Measurements from ENCODE around the gene NKX2-1.

NKX2-1 gene

DNA sequence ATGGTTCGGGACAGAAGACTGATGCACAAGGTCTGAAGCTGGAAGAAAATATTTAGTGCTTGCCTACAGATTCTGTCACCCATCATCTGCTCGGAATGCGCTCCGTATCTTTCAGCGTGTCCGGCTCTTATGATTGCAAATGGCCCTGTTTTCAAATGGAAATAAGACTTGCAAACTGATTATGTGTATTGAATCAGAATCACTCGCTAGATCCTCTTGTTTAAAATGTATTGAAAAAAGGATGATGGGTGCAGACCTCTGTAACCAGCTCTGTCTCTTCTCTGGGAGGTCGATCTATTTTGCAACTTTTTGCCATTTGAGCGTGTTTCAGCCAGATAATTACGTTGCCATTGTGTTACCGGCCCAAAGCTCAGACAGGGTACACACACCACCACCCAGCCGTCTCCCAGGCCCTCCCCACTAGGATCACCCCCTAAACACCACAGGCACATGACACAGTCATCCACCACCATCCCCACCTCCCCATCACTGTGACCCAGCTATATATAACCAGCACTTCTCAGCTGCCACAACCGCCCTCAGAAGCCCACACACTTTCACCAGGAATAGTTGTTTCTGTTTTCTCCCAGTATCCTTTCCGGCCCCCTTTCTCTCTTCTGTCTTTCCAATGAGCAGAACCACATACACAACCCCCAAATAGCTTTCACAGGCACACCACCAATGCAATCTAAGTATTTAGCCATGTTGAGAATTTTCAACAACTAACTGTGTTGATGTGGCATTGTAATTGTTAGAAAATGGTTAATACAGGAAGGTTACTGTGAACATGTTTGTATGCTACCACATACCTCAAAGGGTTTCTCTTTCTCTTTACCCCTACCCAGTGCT, 10.7 kb downstream of the NKX2-1 start:
- TF ChIP-seq, protein P1, sequence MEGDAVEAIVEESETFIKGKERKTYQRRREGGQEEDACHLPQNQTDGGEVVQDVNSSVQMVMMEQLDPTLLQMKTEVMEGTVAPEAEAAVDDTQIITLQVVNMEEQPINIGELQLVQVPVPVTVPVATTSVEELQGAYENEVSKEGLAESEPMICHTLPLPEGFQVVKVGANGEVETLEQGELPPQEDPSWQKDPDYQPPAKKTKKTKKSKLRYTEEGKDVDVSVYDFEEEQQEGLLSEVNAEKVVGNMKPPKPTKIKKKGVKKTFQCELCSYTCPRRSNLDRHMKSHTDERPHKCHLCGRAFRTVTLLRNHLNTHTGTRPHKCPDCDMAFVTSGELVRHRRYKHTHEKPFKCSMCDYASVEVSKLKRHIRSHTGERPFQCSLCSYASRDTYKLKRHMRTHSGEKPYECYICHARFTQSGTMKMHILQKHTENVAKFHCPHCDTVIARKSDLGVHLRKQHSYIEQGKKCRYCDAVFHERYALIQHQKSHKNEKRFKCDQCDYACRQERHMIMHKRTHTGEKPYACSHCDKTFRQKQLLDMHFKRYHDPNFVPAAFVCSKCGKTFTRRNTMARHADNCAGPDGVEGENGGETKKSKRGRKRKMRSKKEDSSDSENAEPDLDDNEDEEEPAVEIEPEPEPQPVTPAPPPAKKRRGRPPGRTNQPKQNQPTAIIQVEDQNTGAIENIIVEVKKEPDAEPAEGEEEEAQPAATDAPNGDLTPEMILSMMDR (IDR thresholded peaks at IDR 0.05; ENCODE audit: insufficient read depth, low read depth, low read length, missing control alignments): no peak
- no peak overlapping the region for H3K4me3 ChIP-seq (ENCODE audit: low read depth, low read length)
- no peak for DNase-seq (ENCODE audit: low read depth)

DNA sequence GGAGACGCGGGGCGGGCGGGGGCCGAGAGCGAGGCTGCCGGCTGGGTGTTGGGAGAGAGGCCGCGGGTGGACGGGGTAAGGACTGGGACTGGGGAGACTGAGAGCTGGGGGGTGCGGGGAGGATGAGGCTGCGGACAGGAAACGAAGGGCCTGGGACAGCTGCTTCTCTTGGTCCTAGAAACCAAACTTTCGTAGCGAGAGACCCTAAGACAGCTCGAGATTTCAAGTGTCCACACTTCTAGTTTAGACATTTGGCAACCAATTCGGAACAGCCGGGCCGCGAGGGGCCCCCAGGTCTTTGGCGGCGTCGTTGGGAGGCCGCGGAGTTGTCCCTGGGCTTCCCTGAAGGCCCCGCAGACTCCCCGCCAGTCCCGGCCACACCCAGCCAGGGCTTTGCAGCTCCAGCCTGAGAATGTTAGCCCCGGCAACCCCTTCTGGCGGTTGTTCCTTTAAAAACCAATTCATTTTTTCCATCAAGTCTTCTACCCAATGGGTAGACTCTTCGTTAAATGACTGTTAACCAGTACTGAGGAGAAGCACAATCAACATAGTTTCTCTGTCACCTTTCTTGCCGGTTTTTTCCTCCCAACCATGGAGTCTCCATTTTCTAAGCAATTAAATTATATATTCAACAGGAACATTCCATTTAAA, 11.5 kb downstream of the NKX2-1 start:
- no peak overlapping the region for H3K4me3 ChIP-seq (ENCODE audit: low read depth, low read length)
- no peak for DNase-seq (ENCODE audit: low read depth)
- TF ChIP-seq, protein P1 (IDR thresholded peaks at IDR 0.05; ENCODE audit: insufficient read depth, low read depth, low read length, missing control alignments): no peak

DNA sequence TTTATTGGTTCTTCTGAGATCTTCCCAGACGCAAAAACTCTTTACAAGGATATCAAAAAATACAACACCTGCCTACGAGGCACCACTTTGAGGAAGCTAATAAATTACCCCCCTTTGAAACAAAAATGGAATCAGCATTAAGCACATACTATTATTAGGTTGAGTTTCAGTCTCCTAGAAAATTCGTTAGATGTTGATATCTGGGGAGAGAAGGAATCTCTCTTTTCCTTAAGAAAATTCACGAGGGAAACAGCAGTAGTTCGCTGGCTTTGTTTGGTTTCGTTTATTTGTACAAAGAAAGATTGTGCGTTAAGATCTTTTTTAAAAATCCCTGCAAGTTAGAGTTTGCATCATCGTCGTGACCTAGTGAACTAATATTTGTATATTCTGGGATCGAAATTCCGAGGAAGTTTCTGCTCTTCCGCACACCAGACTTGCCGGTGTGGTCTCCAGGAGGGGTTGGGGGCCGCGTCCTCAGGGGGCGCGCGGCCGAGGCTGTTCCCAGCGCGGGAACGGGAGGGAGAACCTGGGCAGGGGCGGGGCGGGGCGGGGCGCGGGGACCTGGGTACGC, 12.1 kb downstream of the NKX2-1 start:
- DNase-seq (ENCODE audit: low read depth): no peak
- TF ChIP-seq, protein P1 (IDR thresholded peaks at IDR 0.05; ENCODE audit: insufficient read depth, low read depth, low read length, missing control alignments): no peak
- no peak overlapping the region for H3K4me3 ChIP-seq (ENCODE audit: low read depth, low read length)

DNA sequence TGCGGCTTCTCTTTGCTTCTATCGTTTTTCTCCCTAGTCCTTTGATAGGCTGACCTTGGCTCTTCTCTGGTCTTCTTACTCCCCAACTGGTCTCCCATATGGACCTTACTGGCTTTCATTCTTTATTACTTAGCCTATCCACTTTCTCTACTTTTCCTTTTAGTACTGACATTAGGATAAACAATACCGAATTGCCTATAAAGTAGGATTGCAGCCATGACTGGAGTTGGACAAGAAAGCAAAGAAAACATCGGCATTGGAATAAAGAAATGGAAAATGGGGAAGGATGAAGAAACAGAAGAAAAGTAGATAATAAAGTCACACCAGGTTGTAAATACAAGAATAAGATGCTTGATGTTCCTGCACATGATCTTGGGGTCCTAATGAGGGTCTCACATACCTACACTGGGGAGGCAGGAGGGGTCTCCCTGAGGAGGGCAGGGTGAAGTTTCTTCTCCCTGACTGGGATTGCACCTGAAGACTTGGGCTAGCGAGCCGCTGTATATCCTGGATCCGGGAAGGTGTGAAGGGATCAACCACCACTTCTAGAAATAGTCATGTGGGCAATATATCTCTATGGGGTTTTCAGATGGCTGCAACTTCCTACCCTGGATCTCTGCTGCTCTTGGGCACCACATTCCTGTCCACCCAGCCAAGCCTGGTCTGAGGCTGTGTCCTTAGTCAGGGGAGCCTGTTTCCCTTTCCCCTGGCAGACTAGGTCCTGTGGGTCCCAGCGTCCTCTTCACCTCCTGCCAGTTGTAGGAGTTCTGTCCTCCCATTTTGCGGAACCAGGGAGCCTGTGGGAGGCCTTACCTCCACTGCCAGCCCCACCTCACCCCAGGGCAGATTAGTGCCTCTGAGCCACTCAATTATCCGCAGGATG, 13.1 kb downstream of the NKX2-1 start:
- no peak overlapping the region for H3K4me3 ChIP-seq (ENCODE audit: low read depth, low read length)
- TF ChIP-seq, protein P1 (IDR thresholded peaks at IDR 0.05; ENCODE audit: insufficient read depth, low read depth, low read length, missing control alignments): no peak
- DNase-seq (ENCODE audit: low read depth): no peak

DNA sequence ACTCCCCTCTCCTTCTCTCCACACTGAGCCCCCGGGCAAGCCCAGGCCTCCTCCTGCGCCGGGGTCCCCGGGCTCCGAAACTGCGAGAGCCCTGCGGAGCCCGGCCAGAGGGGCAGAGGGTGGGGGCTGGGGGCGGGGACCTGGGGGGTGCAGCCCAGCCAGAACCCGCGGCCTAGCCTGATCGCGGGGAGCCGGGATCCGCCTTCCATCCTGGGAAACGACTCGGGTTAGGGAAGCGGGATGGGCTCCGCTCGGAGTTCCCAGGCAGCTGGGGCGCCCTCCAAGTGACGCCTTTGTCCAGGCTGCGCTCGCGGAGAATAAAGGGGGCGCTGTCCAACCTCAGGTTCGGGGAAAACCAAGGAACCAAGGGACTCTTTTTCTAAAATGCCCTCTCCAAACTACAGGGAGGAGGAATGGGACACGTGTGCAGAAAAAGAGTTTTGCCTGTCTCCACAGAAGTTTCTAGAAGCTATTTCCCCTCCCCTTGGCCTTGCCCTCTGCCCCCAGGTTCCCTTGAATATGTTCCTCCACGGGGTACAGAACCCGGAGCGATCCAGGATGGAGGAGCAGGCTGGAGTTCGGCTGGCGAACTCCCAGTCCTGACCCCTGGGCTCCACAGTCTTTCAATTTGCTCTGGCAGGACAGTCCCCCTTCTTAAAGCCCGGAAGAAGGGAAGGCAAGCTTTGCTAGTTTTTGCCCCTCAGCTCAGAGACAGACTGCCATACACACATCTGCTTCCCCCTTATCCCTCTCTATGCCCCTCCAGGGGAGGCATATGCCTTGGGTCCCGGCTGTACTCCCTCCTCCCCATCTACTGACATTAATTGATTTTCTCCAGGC, 13.9 kb downstream of the NKX2-1 start:
- TF ChIP-seq, protein P1 (IDR thresholded peaks at IDR 0.05; ENCODE audit: insufficient read depth, low read depth, low read length, missing control alignments): no peak
- DNase-seq (ENCODE audit: low read depth): no peak
- no peak overlapping the region for H3K4me3 ChIP-seq (ENCODE audit: low read depth, low read length)
